HG02763 (cell line): ENCODE results near the gene ENTPD2.
A peak's percentile ranks its signal among the peaks of the same experiment; 100 is the strongest.

ENCODE experiments used
- ATAC-seq: cut with Tn5 transposase; IDR thresholded peaks from one replicate; pipeline ENCODE4 v1.9.1; 2021; ENCODE audit warnings: mild to moderate bottlenecking, moderate library complexity; ENCODE audit not compliant: unreplicated experiment

ENTPD2 gene

DNA sequence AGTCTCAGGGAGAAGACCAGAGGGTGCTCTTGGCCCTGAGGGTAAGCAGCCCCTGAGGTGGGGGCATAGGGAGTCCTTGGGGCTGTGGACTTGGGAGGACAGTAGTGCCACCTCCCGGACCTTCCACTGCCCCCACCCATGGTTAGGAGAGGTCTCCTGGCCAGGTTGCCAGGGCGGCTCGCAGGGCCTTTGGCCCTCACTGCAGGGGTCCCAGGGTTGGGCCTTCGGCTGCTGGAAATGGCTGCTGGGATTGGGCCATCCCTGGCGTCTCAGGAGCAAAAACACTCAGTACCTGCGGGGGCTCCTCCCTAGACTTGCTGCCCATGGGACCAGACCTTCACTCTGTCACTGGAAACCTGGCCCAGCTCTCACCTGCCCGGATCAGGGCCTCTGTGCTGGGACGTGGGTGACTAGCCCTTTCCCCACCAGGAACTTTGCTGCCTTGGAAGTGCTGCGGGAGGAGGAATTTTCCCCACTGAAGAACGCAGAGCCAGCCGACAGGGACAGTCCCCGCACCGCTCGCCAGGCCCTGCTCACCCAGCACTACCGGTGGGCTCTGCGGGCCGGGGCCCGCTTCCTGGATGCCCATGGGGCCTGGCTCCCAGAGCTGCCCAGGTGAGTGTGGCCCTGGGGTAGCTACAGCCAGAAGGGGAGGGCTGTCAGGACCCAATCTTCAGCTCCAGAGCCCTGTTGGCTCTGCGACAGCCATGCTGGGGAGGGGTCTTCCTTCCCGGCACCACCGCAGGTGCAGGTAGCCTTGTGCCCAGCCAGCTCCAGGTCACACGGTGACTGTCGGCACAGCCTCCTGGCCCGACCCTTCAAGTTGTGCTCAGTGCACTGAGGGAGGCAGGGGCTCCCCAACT is 26.6 kb upstream of the ENTPD2 start:
- no peak for ATAC-seq

DNA sequence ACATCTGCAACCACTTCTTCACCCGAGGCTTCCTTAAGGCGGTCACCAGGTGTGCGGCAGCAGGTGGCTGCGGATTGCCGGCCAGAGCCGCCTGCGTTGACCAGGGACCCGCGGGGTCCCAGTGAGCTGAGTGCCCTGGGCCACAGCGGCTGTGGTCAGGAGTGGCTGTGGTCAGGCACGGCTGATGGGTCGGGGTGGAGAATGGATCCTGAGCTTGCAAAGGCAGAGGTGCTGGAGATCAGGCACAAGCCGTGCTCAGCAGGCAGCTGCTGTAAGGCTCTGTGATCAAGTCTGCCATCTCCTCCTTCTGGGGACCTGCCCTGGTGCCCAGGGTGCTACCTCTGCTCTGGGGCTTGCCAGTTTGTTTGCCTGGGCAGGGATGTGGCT is 25.5 kb upstream of the ENTPD2 start:
- no peak for ATAC-seq

DNA sequence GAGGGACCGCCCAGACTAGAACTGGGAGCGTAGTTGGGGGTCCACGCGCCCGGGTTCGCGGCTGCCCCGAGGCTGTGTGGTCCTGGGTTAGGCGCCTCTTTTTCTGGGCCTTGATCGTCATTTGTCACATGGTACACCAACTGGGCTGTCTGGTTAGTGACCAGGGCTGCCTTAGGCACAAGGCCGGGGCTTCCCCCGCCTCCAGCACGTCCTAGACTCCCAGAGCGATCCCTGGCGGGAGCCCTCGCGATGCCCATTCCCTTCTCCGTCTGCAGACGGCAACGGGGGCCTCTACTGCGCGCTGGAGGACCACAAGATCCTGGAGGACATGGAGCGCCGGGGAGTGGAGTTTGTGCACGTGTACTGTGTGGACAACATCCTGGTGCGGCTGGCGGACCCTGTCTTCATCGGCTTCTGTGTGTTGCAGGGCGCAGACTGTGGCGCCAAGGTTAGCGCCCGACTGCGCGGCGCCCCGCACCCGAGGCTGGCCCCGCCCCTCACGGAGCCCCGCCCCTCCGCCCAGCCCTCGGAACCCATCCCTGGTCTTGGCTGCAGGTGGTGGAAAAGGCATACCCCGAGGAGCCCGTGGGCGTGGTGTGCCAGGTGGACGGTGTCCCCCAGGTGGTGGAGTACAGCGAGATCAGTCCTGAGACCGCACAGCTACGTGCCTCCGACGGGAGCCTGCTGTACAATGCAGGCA is 25.0 kb upstream of the ENTPD2 start:
- no peak for ATAC-seq

DNA sequence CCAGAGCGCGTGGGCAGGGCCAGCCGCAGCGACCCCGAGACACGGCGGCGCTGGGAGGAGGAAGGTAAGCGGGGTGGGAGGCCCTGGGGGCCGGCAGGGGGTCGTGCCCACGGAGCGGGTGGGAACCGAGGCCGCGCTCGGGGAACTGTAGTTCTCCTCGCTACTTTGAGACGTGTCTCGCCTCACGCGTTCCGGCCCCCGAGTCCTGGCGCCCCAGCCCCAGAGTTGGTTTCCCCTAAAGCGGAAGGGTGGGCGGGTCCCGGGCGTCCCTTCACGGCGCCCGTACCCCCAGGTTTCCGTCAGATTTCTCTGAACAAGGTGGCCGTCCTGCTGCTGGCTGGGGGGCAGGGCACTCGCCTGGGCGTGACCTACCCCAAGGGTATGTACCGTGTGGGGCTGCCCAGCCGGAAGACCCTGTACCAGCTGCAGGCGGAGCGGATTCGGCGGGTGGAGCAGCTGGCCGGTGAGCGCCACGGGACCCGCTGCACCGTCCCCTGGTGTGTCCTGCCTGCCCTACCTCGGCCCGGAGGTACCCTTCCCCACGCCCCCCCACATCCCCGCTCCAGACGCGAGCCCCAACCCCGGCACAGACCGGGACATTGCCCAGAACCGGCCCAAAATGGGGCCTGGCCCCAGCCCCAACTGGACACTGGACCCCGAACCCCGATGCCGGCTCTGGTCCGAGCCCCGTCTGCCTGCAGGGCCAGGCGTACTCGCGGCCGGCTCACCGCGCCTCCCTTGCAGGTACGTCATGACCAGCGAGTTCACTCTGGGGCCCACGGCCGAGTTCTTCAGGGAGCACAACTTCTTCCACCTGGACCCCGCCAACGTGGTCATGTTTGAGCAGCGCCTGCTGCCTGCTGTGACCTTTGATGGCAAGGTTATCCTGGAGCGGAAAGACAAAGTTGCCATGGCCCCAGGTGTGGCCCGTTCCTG is 24.2 kb upstream of the ENTPD2 start:
- ATAC-seq = peak; percentile 26

DNA sequence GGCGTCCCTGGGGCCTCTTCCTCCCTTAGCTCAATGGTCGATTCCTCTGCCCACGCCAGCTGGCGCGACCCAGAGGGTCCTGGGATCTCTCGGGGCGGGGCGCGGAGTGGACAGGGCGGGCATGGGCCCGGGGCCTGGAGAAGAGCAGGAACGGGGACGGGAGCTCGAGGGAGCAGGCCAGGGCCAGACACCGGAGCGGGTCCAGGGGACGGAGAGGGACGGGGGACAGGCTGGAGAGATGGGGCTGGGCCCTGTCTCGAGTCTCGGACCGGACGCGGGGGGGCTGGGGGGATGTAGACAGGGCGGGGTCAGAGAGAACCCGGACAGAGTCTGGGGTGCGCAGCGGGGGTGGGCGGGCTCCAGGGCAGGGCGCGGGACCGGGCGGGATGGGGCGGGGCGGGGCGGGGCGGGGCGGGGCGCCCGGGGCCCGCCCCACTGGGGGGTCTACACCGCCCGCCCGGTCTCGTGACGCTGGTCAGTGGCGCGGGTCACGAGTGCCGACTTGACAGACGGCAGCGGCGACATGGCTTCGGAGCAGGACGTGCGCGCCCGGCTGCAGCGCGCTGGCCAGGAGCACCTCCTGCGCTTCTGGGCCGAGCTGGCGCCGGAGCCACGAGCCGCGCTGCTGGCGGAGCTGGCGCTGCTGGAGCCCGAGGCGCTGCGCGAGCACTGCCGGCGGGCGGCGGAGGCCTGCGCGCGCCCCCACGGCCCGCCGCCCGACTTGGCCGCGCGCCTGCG is 23.3 kb upstream of the ENTPD2 start, which contains the start of gene UAP1L1:
Gene UAP1L1, plus strand, starts transcription at position 508 of the 738 bp plus-strand sequence. Its CDS starts 16 bp downstream, at position 524.
- peak; percentile 53 for ATAC-seq

DNA sequence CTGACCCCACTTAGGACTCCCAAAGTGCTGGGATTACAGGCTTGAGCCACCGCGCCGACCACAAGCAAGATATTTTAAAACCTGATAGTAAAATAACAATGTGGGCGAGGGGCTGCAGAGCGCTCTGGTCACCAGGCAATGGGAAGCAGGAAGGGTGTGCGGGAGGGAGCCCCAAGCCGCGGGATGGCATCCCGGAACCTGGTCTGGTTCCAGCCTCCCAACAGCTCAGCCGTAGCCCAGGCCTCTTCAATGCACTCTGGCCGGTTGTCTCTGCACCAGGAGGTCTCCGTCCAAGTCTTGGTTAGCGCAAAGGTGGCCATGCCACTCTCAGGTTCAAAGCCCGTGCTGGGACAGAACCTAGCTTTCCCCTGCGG is 22.8 kb upstream of the ENTPD2 start:
- no peak for ATAC-seq

DNA sequence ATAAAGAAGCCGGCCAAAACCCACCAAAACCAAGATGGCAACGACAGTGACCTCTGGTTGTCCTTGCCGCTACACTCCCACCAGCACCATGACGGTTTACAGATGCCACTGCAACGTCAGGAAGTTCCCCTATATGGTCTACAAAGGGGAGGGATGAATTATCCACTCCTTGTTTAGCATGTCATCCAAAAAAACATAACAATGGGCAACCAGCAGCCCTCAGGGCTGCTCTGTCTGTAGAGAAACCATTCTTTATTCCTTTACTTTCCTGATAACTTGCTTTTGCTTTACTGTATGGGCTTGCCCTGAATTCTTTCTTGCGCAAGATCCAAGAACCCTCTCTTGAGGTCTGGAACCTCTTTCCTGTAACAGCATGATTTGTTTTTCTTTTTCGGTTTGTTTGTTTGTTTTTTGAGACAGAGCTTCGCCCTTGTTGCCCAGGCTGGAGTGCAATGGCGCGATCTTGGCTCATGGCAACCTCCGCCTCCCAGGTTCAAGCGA is 21.5 kb upstream of the ENTPD2 start:
- ATAC-seq = no peak

DNA sequence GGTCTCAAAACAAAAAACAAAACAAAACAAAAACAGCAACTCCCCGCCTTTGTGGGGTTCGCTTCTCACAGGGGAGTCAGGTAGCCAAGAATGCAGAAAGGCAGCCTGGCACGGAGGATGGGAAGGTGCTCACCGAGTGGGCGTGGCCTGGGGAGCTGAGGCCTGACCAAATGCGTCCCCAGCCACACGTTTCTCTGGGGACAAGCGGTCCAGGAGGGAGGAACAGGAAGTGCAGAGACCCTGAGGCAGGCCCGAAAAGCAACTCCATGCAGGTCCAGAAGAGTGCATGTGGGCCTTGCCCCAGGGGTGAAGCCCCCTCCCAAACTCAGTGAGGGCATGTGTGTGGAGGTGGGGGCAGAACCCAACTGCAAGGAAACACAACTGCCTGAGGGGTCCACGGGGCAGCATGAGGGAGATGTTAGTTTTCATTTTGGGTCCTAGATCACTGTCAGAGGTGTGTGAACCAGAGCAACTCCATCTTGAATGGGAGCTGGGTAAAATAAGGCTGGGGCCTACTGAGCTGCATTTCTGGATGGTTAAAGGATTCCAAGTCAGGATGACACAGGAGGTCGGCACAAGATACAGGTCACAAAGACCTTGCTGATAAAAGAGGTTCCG is 20.9 kb upstream of the ENTPD2 start:
- ATAC-seq = no peak

DNA sequence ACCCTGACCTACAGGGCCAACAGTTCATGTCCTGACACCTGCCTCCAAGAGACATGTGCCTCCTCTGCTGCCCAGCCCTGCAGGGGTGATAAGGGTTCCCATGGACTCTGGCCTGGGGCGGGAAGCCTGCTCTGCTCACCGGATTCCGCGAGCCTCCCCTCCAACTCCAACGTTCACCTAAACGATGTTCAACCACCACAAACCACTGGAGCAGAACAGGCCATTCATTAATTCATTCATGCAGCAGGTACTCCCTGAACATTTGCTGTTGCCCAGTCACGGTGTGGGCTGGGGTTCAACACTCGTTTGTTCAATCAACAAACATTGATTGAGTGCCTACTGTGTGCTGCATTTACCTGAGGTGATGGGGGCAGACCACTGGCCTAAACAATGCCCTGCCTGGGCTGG is 20.1 kb upstream of the ENTPD2 start:
- ATAC-seq = no peak

DNA sequence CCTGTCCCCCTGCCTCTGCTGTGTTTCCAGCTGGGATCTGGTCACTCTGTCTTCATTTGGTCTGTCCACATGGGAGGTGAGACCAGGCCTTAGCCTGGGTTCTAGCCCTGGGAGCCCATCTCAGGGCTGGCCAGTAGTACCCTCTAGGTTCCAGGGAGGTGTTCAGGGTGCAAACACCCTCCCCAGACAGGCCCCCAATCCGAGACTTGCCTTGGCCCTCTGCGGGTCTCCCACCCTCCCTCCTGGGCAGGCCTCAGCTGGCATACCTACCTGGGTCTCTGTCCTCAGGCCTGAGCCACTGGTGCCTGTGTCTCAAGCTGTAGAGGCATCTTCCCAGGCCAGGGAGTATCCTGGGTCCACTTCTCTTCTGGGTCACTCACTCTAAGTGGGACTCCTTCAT is 17.4 kb upstream of the ENTPD2 start:
- ATAC-seq = no peak

DNA sequence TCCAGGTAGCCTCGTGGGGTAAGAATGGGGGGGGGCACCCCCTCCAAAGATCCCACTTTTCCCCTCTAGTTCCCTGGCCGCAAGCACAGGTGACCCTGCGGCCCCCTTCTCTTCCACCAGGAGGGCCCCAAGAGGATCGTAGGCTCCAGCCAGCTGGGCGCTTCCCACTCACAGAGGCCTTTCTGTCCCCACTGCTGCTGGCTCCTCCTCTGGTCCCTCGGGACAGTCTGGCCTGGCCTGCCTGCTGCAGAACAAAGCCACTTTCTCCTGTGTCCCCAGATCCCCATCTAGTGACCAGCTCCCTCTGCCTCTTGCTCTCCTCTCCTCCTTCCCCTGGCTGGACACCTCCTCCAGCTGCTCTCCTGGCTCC is 17.0 kb upstream of the ENTPD2 start:
- peak; percentile 7 for ATAC-seq

DNA sequence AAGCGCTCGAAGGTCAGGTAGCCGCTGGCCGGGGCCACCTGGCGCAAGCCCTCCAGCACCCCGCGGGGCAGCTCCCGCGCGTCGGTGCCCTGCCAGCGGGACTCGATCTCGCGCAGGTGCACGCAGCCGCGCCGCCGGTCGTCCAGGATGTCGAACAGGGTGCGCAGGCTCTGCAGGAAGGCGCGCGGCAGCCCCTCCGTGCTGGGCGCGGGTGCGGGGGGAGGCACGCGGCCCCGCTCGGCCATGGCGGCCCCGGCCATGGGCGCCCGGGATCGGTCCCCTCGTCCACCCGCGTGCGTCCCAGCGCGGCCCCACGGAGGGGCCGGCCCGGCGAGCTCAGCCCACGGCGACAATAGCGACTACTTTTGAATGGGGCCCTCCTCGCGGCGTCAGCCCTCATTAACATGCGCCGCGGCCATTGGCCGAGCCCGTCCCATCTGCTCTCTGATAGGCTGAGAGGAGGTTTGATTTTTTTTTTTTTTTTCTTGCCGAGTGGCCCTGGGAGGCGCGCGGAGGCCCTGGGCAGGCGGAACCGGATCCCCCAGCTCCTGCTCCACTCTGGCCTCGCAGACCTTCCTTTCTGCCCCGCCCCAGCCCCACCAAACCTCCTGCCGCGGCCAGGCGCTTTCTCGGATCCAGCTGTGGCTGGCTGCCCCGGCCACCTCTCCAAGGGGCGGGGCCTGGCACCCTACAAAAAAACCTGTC is 16.5 kb upstream of the ENTPD2 start, which contains the start of gene SAPCD2:
Gene SAPCD2, minus strand, starts transcription at position 357 of the 705 bp plus-strand sequence. Its CDS starts 97 bp downstream, at position 260.
- ATAC-seq = peak; percentile 67

DNA sequence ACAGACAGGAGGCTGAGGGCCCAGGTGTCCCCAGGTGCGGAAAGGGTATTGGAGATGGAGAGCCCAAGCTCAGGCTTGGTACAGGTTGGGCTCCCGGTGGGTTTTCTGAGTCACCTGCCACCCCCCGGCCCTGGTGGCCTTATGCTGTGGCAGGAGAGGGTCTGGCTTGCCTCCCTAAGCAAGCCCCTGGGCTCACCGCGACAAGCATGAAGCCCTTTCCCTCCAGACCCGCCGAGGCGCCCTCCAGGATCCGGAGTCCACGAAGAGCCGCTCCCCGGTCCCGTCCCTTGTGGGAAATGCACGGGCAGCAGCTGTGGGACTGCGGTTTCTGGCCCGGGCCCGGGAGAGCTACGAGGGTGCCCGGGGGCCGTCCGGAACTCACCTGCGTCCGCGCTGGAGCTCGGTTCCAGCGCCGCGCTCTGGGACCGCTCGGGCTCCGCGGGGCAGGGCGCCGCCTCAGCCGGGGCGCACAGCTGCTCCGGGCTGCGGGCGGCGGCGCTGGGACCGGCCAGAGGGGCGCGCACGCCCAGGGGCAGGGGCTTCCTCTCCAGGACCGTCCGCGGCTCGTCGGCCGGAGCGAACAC is 15.7 kb upstream of the ENTPD2 start:
- peak; percentile 11 for ATAC-seq

DNA sequence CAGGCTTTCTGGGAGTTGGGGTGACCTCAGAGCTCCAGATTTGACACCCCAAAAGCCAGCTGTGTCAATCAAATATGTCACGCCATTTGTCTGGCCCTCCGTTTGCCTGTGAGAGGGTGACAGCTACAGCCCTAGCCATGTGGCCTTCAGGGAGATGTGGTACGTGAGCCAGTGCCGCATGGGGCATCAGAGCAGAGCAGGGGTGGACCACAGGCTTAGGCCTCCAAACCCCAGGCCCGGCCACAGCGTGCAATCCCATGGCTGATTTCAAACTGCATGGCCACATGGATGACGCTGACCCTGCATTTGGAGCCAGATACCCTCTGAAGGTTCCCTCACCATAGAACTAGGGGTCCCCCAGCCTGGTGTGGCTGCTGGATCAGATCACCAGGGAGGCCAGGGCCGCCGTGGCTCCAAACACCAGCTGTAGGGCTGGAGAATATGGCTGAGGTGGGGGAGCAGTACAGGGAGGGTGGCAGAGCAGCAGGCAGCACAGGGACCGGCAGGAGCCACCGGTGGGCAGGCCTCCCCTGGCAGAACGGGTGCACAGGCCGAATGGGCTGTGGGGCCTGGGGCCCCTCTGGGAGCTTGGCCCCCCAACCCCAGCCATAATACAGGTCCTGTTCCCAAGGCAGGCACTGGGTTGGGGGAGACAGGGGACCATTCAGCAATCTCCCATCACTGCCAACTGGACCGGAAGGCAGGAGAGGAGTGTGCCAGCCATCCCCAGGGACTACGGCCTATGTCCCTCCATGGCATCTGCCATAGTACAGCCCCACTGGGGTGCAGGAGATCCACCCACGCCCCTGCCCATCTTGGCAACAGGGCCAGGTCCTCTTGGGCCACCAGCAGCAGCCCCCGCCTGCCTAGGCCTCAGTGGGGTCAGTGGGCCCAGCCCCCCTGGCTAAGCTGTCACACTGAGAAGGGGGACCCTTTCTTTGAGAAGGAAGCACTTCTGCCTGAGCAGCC is 15.0 kb upstream of the ENTPD2 start:
- no peak for ATAC-seq

DNA sequence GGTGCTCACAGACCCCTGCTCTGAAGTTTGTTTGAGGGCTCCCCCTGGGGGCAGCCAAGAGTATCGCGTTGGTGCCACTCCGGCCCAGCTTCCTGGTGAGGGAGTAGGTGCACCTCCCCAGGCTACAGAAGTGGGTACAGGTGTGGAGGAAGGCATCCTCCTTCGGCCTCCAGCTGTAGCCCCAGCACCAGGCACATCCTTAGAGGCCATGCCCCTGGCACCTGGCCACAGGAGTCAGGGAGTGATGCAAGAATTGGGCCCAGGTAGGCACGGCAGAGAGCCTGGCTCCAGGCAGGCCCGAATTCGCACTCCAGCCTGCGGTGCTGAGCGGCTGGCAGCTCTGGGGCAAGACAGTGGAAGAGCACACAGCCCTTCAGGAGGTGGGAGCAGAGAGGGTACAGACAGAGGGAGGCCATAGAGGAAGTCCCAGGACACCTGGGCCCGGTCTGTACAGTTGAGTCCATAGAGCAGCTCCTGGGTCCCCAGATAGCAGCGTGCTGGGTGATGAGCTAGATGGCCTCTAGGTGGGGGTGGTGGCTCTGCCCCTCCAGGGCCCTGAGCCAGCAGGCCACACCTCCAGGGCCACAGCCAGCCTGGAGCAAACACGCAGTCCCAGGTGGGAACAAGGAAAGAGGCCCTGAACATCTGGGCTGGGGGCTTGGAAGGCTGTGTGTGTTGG is 14.1 kb upstream of the ENTPD2 start:
- peak; percentile 27 for ATAC-seq

DNA sequence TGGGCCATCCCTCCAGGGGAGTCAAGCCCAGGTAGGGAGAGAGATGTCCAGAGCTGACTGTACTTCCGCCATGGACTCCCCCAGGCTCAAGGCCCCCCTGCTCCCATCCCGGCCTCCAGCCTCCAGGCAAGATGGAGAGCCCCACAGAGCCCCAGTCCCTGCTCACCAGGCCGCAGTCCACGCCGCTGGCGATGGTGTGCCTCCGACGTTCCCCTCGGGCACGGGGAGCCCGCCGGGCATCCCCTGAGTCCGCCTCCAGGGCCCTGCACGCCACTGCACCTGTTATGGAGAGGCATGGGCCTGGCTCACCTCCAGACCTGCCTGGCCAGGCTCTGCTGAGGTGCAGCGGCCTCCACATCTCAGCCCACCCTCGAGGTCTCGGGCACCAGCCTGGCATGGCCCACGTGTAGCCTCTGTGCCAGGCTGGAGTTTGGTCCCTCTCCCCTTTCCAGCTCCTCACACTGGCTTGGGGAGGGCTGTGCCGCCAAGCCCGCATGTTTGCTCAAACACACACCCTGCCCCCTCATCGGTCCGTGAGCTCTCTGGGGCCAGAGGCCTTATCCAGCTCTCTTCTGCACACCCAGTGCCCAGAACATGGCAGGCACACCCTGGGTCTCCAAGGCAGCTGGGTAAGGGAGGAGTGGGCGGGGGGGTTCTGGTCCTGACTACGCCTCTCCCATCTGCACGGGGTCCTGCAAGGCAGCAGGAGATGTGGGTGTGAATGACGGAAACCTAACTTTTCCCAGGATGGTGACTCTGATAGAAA is 12.4 kb upstream of the ENTPD2 start:
- no peak for ATAC-seq
